ENCODE measurements around the gene PSAP. TPM values are rescaled to one million over a fixed set of nuclear protein-coding genes. Genes with fewer than 3 reads are reported as not detected.
A peak's percentile ranks its signal among the peaks of the same experiment; 100 is the strongest.

The PSAP gene
- total RNA-seq, 1 experiment from 2014 or later, result 251 TPM

DNA sequence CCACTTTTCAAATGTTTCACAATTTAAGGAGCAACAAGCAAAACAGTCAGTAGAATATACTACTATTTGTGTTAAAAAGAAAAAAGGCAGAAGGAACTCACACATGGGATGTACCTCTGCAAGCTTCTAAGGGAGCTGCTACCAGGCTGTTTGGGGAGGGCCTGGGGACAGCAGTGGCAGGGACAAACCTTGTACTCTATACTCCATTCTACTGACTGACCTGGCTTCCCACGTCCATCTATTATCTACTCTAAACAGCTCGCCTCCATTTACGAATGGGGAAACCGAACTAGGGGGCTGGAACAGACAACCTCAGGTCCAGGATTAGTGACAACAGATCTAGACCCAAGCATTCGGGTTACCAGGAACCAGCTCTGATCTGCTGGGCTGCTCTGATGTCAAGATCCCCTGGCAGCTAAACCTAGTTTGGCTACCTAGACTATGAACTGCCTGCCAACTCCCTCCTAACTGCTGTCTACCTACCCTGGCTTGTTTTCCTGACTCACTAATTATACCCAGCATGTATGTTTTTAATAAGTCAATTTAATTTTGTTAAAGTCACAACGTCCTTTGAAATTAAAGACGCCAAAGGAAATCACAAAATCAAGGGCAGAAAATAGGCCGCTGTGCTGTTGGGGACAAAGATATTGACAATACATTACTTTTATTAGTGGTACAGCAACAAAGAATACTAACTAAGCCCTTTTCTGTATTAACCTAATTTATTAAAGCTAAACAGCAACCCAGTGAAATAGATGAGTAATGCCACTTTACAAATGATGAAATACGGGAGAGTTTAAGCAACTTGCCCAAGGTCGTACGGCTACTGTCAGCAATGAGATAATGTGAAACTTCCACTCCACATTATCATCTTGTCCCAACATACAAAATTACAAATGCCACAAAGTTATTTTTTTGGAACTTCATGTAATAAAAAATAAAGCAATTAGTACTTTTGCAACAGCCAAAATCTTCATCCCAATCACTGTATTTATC is 5.3 kb downstream of the PSAP start:
- H3K27ac ChIP-seq, result no peak overlapping the region

DNA sequence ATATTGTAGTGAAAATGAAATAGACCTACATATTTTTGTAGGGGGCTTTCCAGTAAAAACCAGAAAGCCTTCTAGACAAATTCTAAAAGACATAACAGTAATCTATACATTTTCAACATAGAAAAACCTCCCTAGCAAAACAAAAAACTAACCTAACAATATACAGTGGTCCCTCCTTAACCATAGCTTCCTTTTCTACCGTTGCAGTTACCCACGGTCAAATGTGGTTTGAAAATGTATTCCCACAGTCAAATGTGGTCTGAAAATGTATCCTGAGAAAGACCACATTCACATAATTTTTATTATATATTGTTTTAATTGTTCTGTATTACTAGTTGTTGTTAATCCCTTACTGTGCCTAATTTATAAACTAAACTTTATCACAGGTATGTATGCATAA is 6.4 kb downstream of the PSAP start:
- Histone ChIP-seq H3K27ac (no peak overlapping the region), H3K27me3 (replicated peaks) (no peaks in the 10 kb centered on the region), H3K36me3 (no peaks in the 10 kb centered on the region), H3K9me3 (replicated peaks) (no peaks in the 10 kb centered on the region), H3K4me1 (replicated peaks) (peaks cover 23% of the 10 kb centered on the region), H3K4me3 (no peak overlapping the region)
- no peak for DNase-seq (ENCODE audit: low read depth in 1 of 2, low spot score in 2 of 2)

More for the DNA sequence above, 5.3 kb downstream of the PSAP start:
- Histone ChIP-seq H3K27me3 (replicated peaks) (no peaks in the 10 kb centered on the region), H3K4me3 (no peak overlapping the region), H3K4me1 (replicated peaks) (peaks cover 23% of the 10 kb centered on the region), H3K36me3 (peaks cover 1% of the 10 kb centered on the region), H3K9me3 (replicated peaks) (no peaks in the 10 kb centered on the region)
- DNase-seq (ENCODE audit: low read depth in 1 of 2, low spot score in 2 of 2), result no peak

DNA sequence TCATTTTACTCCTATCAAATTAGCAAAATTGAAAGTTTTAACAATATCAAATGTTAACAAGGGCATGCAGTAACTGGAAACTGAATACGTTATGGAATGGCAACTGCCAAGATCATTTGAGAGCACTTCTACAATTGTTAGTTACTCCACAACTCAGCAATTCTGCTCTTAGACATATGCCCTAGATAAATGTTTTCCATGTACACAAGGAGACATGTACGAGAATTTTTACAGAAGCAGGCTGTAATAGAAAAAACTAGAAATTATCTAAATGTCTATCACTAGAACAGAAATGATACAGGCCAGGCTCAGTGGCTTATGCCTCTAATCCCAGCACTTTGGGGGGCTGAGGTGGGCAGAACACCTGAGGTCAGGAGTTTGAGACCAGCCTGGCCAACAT is 7.0 kb downstream of the PSAP start:
- no peaks in the 10 kb centered on the region for H3K36me3 ChIP-seq
- no peaks in the 10 kb centered on the region for H3K9me3 ChIP-seq (replicated peaks)
- H3K27ac ChIP-seq, result no peak overlapping the region
- no peak overlapping the region for H3K4me3 ChIP-seq
- no peak for DNase-seq (ENCODE audit: low read depth in 1 of 2, low spot score in 2 of 2)
- H3K4me1 ChIP-seq (replicated peaks), result peaks cover 23% of the 10 kb centered on the region
- no peaks in the 10 kb centered on the region for H3K27me3 ChIP-seq (replicated peaks)

DNA sequence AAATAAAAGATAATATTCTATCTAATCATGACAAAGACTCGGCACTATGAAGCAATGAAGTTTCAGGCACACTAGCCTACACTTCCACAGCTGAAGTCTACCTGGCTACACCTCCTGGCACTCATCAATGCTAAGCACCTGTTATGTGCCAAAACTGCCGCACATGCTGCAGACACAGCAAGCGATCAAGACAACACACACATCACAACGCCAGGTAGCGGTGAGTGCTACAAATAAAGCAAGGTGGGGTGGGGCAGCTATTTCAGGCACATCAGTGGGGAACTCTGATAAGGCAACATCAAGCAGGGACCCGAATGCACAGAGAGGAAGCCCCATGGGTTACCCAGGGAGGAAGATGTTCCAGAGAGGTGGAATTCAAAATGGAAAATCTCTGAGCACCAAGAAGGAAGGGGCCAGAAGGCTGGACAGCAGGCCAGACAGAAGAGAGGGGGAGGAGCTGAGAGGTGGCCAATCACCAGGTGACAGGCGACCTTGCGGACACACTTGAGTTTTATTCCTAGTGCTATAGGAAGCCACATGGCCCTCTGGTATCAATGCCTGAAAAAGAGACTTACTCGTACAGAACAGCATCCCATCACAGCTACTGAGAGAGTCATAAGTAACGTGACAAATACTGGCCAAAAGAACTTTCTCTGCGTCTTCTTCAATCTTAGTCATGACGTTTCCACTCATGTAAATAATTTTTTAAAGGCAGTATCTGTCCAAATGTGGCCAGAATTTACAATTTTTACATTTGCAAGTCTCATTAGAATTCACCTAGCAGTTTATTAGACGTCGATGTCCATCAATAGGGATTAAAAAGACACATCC is 8.0 kb downstream of the PSAP start:
- 0 out of 2 replicates have a peak, but pooled peaks cover under 1% of the 10 kb centered on the region for H3K36me3 ChIP-seq
- DNase-seq (ENCODE audit: low read depth in 1 of 2, low spot score in 2 of 2), result no peak
- peaks cover 24% of the 10 kb centered on the region for H3K4me1 ChIP-seq (replicated peaks)
- H3K27me3 ChIP-seq (replicated peaks), result no peaks in the 10 kb centered on the region
- H3K27ac ChIP-seq, result no peak overlapping the region
- no peak overlapping the region for H3K4me3 ChIP-seq
- H3K9me3 ChIP-seq (replicated peaks), result no peaks in the 10 kb centered on the region

DNA sequence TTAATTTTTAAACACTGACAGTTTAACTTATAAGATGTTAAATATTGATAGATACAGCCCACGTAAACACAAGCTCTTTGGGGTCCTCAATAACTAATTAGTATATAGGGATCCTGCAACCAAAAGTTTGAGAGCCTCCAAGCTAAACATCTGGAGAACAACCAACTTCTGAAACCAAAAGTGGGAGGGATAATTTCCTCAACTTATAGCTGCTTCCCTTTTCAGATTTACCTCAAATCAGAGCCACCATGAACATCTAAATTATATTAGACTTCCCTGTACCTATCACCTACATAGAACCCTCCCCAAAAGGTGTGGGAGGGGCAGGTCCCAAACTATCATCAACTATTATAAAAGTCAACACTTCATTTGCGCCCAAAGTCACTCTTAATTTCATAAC is 8.6 kb downstream of the PSAP start:
- H3K27me3 ChIP-seq (replicated peaks), result no peaks in the 10 kb centered on the region
- DNase-seq (ENCODE audit: low read depth in 1 of 2, low spot score in 2 of 2), result no peak
- H3K36me3 ChIP-seq, result 0 out of 2 replicates have a peak, but pooled peaks cover 2% of the 10 kb centered on the region
- H3K4me1 ChIP-seq (replicated peaks), result peaks cover 30% of the 10 kb centered on the region
- no peak overlapping the region for H3K4me3 ChIP-seq
- H3K9me3 ChIP-seq (replicated peaks), result no peaks in the 10 kb centered on the region
- H3K27ac ChIP-seq, result no peak overlapping the region

DNA sequence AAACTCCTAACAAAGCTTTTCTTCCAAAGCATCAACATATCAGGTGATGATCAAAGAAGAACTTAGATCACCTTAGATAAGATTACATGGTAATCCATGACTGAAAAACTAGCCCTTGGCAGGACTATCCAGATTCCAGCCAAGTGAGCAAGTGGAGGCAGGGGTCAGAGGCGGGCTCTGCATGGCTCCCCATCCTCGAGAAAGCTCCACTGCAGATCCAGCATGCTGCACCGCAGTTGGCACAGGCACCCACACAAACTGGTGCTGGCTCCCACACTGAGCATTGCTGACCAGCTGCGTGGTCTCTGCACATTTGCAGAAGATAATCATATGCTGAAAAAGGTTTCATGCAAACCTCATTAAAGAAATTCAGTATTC is 10.1 kb downstream of the PSAP start:
- H3K27me3 ChIP-seq (replicated peaks), result no peaks in the 10 kb centered on the region
- H3K4me1 ChIP-seq (replicated peaks), result peaks cover 45% of the 10 kb centered on the region
- H3K36me3 ChIP-seq, result 0 out of 2 replicates have a peak, but pooled peaks cover 2% of the 10 kb centered on the region
- no peak overlapping the region for H3K27ac ChIP-seq
- H3K9me3 ChIP-seq (replicated peaks), result no peaks in the 10 kb centered on the region
- no peak for DNase-seq (ENCODE audit: low read depth in 1 of 2, low spot score in 2 of 2)
- no peak overlapping the region for H3K4me3 ChIP-seq

DNA sequence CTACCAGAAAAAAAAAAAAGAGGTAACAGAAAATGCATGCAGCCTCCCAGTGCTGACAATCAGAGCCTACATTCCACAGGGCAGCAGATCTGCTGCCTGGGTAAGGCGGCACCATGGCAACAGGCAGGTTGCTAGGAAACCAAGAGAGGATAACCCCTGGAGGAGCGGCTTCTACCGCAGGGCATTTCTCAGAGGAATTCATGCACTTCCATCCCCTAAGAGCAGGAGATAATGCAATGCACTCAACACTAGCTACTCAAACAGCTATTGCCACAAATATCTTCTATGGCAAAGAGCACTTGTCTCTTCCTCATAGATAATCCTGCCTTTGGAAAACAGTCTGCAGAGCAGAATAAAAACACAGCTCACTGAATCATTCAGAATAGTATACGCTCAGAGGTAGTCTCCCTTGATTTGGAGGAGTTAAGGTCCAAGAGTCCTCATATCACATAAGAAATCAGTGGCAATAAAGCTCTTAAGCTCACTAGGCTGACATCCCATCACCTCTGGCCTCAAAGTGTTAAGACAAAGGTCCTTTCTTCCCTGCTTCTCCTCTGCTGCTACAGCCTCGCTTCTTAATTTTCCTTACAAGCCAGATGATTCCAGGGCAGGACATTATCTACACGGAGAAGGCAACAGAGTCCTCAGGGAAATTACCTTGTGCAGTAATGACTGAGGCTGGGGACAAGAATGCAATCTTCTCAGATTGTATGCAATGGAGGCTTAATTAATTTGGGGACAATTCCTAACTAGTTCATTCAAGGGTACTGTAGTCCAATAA is 10.7 kb downstream of the PSAP start:
- H3K4me3 ChIP-seq, result no peak overlapping the region
- H3K27ac ChIP-seq, result no peak overlapping the region
- peaks cover 51% of the 10 kb centered on the region for H3K4me1 ChIP-seq (replicated peaks)
- H3K9me3 ChIP-seq (replicated peaks), result no peaks in the 10 kb centered on the region
- DNase-seq (ENCODE audit: low read depth in 1 of 2, low spot score in 2 of 2), result peak; percentile 71 to 92
- no peaks in the 10 kb centered on the region for H3K27me3 ChIP-seq (replicated peaks)
- H3K36me3 ChIP-seq, result 0 out of 2 replicates have a peak, but pooled peaks cover 2% of the 10 kb centered on the region

DNA sequence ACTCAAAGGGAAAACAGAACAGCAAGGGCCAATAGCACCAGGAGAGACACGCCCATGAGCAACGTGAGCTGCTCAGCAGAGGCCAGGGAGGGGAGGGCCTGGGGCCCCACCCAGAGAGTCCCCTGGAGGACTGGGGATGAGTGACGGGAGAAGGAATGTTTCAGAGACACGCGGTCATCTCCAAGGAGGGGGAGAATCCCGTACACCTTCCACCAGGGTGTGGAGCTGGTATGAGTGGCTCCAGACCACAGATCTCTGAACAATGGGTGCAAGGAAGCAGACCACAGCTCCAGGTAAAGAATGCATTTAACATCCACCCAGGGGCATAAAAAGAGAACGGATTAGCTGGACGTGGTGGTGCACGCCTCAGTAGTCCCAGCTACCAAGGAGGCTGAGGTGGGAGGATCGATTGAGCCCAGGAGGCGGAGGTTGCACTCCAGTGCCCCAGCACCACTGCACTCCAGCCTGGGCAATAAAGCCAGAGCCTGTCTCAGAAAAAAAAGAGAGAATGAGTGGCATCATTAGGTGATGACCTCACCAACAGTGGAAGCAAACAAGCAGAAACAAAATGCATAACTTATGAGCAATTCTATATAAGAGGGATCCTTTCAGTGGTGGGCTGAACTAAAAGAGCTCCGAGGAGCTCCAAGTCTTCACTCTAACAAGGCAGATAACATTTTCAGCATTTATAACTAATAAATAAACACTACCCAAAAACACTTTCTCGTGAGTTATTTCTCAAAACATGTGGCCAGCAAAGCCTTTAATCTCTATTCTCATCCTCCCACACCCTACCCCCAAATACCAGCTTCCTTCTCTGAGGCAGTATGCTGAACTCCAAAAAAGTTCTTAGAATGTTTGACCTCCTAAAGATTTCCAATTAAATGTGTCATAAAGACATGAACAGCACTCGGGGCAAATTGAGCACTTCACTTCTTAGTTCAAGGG is 12.5 kb downstream of the PSAP start:
- no peak overlapping the region for H3K4me3 ChIP-seq
- no peaks in the 10 kb centered on the region for H3K9me3 ChIP-seq (replicated peaks)
- peaks cover 52% of the 10 kb centered on the region for H3K4me1 ChIP-seq (replicated peaks)
- no peaks in the 10 kb centered on the region for H3K27me3 ChIP-seq (replicated peaks)
- H3K36me3 ChIP-seq, result peaks cover 8% of the 10 kb centered on the region; the same call in 1 of the 2 replicates
- peak overlapping the region; percentile 36 for H3K27ac ChIP-seq
- DNase-seq (ENCODE audit: low read depth in 1 of 2, low spot score in 2 of 2), result peak in 1 of 2 experiments; percentile 53

DNA sequence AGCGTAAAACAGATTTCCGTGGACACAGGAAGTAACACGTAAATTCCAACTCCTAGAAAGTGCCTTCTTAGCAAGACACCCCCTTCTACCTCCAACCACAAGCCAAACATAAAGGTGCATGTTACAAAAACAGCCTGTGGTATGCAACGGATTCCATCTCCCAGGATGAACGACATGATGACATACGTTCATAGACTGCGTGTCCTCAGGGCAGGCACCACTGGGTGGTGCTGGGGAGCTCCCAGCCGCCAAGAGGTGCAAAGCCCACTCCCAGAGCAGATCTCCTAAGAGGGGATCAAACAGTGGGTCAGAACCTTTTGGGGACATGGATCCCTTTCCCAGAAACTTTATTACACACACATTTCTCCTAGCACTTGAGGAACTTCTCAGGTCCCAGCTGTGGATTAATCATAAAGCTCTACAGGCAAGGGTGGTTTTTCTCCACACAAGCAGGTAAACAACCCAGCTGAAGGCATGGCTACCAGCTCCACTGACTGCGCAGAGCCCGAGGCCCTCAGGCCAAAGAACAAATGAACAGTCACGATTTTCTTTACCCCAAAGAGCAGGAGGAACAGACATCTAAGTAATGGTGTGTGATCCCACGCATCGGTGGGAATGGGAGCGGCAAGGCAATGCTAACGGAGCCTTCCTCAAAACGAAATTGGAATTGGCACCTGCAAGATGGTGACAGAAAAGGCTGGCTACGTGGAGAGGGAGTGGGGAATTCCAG is 13.8 kb downstream of the PSAP start:
- no peak for DNase-seq (ENCODE audit: low read depth in 1 of 2, low spot score in 2 of 2)
- Histone ChIP-seq H3K27ac (no peak overlapping the region), H3K4me3 (no peak overlapping the region), H3K27me3 (replicated peaks) (no peaks in the 10 kb centered on the region), H3K9me3 (replicated peaks) (no peaks in the 10 kb centered on the region), H3K36me3 (peaks cover 13% of the 10 kb centered on the region; the same call in 1 of the 2 replicates), H3K4me1 (replicated peaks) (peaks cover 52% of the 10 kb centered on the region)

DNA sequence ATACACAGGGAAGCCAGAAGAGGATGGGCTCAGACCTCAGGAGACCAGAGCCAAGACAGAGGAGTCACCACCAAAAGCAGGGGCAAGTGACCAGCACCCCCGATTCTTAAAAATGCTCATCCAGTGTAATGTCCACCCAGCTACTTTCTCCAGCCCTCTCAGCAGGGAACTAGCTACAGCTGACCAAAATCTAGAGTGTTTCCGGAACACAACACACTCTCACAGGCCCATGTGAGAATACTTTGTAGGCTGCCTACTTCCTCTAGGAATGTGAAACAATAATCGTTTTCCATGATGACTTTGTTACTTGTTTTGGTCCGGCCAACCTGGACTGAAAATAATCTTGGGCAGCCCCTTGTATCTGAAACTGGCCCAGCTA is 14.5 kb downstream of the PSAP start:
- Histone ChIP-seq H3K27ac (no peak overlapping the region), H3K9me3 (replicated peaks) (no peaks in the 10 kb centered on the region), H3K4me3 (no peak overlapping the region), H3K36me3 (peaks cover 19% of the 10 kb centered on the region), H3K27me3 (replicated peaks) (no peaks in the 10 kb centered on the region), H3K4me1 (replicated peaks) (peaks cover 56% of the 10 kb centered on the region)
- DNase-seq (ENCODE audit: low read depth in 1 of 2, low spot score in 2 of 2), result no peak

DNA sequence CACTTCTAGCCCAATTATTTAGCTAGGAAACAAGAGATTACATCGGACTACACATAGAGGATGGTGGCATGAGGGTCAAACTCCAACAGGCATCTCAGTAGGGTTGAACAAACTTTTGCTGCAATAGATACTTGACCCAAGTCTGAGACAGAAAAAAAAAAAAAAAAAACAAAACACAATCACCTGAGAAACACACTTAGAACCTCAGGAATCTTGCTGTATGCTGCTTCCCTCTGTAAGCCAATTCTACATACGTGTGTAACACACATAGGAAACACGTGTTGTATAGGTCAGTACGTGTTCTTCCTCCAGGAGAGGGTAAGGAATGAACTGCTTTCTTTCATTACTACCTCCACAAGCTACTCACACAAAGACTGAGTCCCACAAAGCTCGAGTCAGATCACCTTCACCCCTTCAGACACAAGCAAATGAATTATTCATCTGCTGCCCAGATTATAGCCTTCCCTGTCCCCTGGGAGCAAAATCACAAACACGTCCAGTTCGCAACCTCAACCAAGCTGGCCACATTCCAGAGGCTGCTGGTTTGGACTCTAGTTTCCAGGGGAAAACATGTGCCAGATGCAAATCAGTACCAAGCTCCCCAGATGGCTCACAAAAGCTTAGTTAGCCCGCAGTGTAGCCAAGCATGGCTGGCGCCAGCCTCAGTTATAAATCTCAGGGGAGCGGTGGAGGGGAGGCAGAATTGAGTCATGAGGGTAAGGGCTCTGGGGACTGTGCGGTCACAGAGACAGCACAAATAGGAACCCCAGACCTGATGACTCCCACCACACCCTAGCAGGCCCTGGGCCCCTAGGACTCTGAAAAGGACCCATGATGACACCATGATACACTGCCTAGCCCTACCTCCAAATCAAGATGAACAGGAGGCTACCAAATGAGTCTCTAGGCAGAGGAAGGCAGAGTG is 15.1 kb downstream of the PSAP start:
- Histone ChIP-seq H3K36me3 (peaks cover 26% of the 10 kb centered on the region), H3K4me1 (replicated peaks) (peaks cover 56% of the 10 kb centered on the region), H3K9me3 (replicated peaks) (no peaks in the 10 kb centered on the region), H3K27me3 (replicated peaks) (no peaks in the 10 kb centered on the region), H3K4me3 (no peak overlapping the region), H3K27ac (no peak overlapping the region)
- peak; percentile 57 to 81 for DNase-seq (ENCODE audit: low read depth in 1 of 2, low spot score in 2 of 2)

Measured in SJSA1 (cell line).